Measurements from ENCODE around the gene ARSI. TPM values are rescaled to one million over a fixed set of nuclear protein-coding genes. Genes with fewer than 3 reads are reported as not detected.
"Not testable (repeated sequence)": the region's sequence is repeated elsewhere in the genome, so short reads cannot be mapped to it uniquely, and the experiment has no call there.

ARSI gene
- total RNA-seq, 1 donor from 2014 or later, result 1.7 TPM

DNA sequence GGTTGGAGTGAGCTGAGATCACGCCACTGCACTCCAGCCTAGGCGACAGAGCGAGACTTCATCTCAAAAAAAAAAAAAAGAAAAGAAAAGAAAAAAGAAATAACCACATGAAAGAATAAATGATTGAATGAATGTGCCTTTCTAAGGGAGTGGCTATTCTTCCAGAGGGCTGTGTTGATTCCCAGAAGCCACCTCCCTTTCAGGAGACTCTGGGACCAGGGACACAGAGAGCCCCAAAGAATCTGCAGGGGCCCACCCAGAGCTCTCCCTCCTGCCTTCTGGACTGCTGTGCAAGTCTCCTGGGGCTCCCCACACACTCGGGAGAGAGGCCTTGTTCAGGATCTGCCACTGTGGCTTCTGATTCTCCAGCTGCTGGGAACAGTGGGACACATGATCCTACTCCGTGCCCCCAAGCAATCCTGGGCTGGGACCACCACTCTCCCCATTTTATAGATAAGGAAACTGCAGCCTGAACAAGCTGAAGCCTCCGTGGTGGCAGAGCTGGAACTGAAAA is 36.8 kb downstream of the ARSI start:
- ATAC-seq, result no peak

DNA sequence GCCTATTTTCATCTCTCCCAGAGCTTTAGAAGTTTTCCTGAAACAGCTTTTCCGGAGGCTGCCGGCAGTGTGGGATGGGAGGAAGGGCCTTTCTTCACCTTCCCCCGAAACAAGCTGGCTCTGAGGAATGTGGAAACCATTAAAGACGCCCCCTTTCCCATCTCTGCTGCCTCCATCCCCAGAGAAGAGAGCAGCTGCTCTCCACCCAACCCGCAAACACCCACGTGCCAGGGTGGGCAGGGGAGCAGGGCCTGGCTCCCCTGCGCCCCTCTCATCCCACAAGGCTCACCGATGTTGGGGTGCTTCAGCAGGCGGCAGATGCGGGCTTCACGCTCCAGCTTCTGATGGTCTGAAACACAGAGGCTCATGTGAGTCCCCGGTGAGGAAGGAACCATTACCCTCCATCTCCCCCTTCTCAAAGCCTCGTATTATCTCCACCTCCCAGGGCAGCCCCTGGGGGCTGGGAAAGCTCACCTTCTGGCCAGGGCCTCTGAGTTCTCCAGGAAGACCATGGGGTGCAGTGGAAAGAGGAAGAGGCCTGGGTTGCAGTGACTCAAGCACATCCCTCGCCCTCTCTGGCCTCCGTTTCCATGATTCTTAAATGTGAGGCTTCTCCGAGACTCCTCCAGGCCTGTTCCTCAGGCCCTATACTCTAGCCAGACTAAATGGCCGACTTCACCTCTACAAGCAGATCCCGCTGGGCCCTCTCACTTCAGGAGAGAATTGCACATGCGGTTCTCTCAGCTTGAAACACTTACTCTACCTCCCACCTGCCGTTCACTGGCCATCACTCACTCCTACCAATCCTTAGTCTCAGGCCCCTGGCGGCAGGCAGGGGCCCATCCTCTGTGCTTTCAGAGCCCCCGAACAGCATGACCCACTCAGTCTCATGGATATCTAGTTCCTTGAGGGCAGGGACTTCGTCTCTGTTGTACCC is 37.8 kb downstream of the ARSI start:
- no peak for ATAC-seq

DNA sequence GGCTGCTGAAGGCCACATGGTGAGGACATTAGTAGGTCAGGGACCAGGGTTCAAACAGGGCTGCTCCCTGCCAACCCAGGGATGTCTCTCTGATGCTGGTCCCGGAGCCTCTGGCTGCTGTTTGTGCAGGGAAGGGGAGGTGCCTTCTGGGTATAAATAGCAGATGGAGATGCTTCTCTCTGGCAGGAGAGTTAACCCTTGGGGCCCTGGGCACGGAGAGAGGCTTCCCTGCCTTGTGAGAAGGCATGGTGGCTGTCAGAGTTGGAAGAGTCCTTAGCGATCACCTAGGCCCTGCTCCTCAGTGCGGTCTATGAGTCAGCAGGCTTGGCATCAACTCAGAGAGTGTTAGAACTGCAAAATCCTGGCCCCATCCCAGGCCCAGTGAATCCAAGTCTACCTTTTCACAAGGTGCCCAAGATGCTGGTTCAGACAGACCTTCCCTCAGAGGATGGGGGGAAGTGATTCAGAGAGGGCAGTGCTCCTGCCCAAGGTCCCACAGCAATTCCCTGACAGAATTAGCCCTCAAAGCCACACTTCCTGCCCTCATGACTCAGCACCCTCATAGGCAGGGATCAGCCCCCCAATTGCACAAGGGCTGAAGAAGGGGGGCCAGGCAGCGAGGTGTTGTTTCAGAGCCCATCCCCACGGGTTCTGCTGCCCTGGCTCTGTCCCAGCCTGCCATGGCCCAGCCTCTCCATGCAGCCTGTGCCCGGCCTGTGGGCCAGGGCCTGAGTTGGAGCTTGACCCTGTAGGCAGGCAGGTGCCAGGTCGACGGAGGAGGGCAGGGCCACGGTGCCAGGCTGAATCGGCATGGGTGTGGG is 38.7 kb downstream of the ARSI start:
- peak; percentile 91 for ATAC-seq

GRCh38 chr5:150263375-150263775 is 39.3 kb downstream of the ARSI start:
- ATAC-seq, result no peak

- ATAC-seq, result no peak
Observed at GRCh38 chr5:150262502-150262901, 40.2 kb downstream of the ARSI start.

GRCh38 chr5:150261231-150261630 is 41.5 kb downstream of the ARSI start:
- ATAC-seq, result no peak

GRCh38 chr5:150258130-150258529 is 44.6 kb downstream of the ARSI start:
- ATAC-seq, result no peak

DNA sequence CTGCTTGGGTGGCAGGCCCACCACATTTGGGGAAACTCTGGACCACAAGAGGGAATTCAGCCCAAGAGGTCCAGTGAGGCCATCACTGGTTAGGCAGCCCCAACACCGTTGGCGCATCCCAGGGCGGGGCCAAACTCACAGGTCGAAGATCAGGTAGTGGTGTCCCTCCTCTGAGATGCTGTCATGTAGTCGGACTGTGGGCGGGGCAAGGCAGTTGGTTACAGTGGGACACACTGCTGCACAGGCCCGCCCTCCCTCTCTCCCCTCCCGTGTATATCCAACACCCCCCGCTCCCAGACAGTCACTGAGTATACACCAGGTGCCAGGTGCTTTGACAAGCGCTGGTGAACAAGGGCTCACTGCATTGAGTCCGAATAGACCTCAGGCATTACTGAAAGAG is 45.3 kb downstream of the ARSI start:
- no peak for ATAC-seq

- no peak for ATAC-seq
Observed at GRCh38 chr5:150256410-150257064, 46.2 kb downstream of the ARSI start.

- no peak for ATAC-seq
Observed at GRCh38 chr5:150255659-150256409, 46.9 kb downstream of the ARSI start.

DNA sequence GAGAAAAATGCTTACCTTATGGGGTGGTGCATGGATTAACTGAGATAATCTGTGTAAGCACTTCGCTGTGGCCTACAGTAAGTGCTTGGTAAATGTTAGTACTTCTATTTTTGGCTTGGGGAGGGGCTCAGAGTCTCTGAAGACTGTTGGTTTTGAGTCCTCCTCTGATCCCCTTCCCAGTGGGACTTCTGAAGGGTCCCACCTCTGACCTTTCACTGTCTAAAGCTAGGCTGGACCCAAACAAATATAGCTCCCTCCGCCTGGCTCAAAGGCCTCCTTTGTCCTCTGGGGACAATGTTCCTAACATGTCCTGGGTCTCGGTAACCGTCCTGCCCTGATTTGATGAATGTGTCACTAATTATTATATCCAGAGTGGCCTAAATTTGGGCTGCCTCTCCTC is 47.9 kb downstream of the ARSI start:
- ATAC-seq, result no peak

DNA sequence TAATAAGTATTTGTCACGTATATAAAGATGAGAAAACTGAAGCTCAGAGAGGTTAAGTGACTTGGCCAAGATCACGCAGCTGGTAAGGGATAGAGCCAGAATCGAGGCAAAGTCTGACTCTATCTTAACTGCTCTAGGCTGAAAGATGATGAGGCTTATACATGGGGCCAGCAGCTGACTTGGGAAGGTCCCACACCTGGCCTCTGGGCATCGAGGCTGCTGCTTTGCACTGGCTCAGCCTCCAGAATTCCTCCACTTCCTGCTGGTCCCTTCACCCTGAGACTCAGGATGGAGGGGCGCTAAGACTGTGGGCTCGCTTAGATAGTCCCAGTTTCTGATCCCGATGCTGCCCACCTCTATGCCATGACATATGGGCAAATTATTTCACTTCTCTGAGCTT is 48.3 kb downstream of the ARSI start:
- ATAC-seq, result no peak

DNA sequence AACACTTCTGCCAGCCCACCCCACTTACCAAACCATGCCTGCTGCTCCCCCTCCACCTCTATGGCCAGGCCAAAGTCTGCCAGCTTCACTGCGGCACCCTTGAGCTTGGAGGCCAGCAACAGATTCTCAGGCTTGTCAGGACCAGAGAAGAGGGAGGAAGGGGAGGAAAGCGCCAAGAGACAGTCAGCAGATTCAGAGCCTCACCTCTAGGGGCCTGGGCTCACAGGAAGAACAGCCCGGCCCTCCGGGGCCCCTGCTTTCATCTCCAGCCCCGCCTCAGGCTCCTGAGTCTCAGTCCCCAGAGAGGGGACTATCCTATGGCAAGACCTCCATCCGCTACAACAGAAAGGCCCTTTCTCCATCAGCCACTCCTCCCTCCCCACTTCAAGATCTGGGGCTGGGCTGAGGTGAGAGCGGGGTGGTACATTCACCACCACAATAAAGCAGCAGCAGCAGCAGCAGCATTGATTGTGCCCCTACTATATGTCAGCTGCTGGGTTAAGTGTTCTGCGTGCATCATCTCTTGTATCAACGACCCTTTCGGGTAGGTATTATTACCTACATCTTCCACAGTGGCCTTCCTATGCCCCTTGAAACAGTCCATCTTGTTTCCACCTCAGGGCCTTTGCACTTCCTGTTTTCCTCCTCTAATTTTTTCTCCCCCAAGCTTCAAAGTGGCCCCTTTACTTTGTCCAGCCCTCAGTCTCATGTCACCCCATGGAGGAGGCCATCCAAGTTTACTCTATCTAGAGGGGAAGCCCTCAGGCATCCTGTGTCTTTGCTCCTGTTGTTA is 49.1 kb downstream of the ARSI start:
- no peak for ATAC-seq

- ATAC-seq, result no peak
Observed at GRCh38 chr5:150252489-150252888, 50.2 kb downstream of the ARSI start.

- ATAC-seq, result no peak
Observed at GRCh38 chr5:150251504-150251903, 51.2 kb downstream of the ARSI start.

DNA sequence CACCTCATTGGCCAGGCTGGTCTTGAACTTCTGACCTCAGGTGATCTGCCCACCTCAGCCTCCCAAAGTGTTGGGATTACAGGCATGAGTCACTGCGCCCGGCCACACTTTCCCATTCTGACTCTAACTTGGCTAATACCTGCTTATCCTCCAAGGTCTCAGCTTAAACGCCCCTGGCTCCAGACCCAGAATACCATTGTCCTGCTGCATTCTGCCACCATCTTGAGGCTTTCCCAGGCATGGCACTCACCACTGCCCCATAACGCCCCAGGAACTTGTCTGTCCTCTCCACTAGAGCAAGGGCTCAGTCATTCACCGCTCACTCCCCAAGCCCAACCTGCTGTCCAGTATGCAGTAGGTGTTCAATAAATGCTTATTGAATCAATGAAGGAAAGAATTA is 53.0 kb downstream of the ARSI start:
- no peak for ATAC-seq

- ATAC-seq, result no peak
Observed at GRCh38 chr5:150248946-150249345, 53.8 kb downstream of the ARSI start.

- not testable (repeated sequence) for ATAC-seq
Observed at GRCh38 chr5:150248493-150248892, 54.2 kb downstream of the ARSI start.

DNA sequence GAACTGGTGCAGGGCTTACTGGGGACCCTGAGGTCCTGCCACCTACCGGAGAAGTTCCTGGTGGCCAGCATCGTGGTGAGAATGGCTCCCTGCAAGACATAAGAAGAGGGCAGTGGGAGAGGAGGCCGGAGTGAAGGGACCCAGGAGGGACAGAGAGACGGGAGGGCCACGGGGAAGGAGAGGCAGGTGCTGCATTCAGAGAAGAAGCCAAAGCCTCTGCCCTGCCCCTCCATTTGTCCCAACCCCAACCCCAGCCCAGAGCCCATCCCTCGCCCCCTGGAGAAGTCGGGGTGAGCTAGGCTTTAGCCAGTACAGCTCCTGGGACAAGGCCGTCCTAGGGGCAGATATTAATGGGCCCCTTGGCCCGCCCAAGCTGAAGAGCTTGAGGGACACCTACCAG is 55.0 kb downstream of the ARSI start:
- no peak for ATAC-seq

- ATAC-seq, result peak; percentile 93
Observed at GRCh38 chr5:150246835-150247234, 55.9 kb downstream of the ARSI start.

DNA sequence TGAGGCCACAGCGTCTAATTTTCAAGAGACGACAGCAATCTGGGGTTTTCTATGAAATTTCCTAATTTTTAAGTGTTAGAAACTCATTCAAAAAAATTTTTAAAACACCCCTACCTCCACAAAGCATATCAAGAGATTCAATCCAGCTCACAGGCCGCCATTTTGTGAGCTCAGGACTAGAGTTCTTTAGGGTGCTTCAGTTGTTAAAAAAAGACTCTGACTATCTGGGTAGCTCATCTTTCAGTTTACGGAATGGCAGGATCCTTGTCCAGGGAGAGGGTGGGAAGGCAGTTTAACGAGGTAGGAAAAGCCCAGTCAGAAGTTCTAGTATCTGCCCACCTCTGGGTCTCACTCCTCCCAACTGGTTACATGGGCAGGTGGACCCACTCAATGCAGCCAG is 56.3 kb downstream of the ARSI start:
- ATAC-seq, result no peak
